T-helper 2 cell treated with Interferon-gamma antibody and Interleukin-4, amounts not matched to agents 5 μg/mL and 100 μg/mL, for 36 hours (primary cell): ENCODE measurements around the gene CTDSPL.

Source experiments
- DNase-seq: peaks from one replicate; pipeline ENCODE4 v3.0.0; 2021; ENCODE audit warnings: low spot score
- H3K27ac Mint-ChIP-seq: one replicate; pipeline ENCODE4 v1.8.0; 2021; ENCODE audit warnings: mild to moderate bottlenecking, mixed read lengths
- H3K27me3 Mint-ChIP-seq: one replicate; pipeline ENCODE4 v1.8.0; 2021; ENCODE audit warnings: low read depth, mixed read lengths
- H3K36me3 Mint-ChIP-seq: one replicate; pipeline ENCODE4 v1.8.0; 2021; ENCODE audit warnings: low read depth, mixed read lengths
- H3K4me1 Mint-ChIP-seq: one replicate; pipeline ENCODE4 v1.8.0; 2021; ENCODE audit warnings: low read depth, mixed read lengths
- H3K4me3 Mint-ChIP-seq: one replicate; pipeline ENCODE4 v1.8.0; 2022; ENCODE audit warnings: mild to moderate bottlenecking, moderate library complexity, mixed read lengths
- H3K9me3 Mint-ChIP-seq: one replicate; pipeline ENCODE4 v1.8.0; 2021; ENCODE audit warnings: mixed read lengths

The CTDSPL gene

DNA sequence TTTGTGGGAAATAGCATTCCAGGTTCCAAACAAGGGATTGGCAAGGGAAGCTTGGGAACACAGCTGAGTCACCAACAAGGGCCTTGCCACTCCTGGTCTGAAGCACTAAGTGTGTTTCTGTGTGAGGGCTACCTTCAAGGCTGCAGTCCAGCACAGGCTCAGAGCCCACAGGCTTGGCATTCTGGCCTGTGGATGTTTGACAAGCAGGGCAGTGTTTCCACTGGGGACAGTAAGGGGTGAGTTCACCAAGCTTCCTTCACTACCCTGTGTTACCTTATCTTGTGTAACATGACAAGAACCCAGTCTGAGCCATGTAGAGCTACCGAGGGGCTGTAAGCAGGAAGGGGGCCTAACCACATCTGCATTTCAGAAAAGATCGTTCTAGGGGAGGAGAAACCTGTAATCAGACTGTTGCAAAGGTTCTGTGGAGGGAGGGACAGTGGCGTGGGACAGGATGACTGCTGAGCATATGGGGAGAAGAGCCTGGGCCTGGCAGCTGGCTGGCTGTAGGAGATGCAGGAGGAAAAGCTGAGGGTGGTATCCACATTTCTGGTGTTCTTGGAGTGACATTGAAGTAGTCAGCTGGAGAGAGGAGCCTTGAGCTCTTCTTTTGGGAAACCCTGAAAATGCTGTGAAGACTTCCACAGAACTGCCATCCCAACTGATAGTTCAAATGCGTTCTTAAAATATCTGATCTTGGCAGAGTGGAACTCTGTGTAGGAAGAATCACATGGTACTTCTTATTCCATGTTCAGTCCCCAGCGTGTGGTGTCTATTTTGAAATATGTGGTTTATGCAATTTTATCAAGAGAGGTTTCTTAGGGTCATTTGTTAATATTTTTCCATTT, 61.3 kb downstream of the CTDSPL start:
- Mint-ChIP-seq H3K9me3 (no peaks in the 10 kb centered on the region), H3K36me3 (no peaks in the 10 kb centered on the region), H3K27ac (no peak overlapping the region), H3K4me3 (no peak overlapping the region), H3K4me1 (peaks cover 4% of the 10 kb centered on the region), H3K27me3 (no peaks in the 10 kb centered on the region)
- no peak for DNase-seq

DNA sequence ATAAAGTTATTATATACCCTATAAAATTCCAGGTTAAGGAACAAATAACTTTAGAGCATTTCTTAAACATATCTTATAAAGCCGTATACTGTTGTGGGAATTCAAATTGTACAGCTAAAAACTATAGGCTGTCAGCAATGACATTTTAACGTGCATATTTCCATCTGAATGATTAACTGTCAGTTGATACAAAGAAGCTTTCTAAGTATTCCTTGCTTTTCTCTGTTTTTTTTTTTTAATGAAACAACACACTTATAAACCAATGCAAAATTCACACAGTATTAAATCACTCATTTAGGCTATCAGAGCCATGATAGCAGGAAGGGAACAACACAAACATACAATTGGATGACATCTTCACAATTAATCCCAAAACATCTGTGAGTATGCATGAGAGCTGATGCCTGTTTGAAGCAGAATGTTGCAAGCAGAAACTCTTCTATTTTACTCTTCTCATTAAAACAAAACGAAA, 61.9 kb downstream of the CTDSPL start:
- Mint-ChIP-seq H3K27ac (no peak overlapping the region), H3K27me3 (no peaks in the 10 kb centered on the region), H3K4me1 (peaks cover 4% of the 10 kb centered on the region), H3K4me3 (no peak overlapping the region), H3K9me3 (peaks cover 2% of the 10 kb centered on the region), H3K36me3 (no peaks in the 10 kb centered on the region)
- no peak for DNase-seq

GRCh38 chr3:37924453-37924852, 62.8 kb downstream of the CTDSPL start:
- Mint-ChIP-seq H3K36me3 (peaks cover 2% of the 10 kb centered on the region), H3K27ac (no peak overlapping the region), H3K27me3 (no peaks in the 10 kb centered on the region), H3K4me3 (no peak overlapping the region), H3K4me1 (peaks cover 6% of the 10 kb centered on the region), H3K9me3 (peaks cover 8% of the 10 kb centered on the region)
- no peak for DNase-seq

GRCh38 chr3:37925157-37925556, 63.5 kb downstream of the CTDSPL start:
- Mint-ChIP-seq H3K27me3 (no peaks in the 10 kb centered on the region), H3K27ac (no peak overlapping the region), H3K4me3 (no peak overlapping the region), H3K4me1 (peaks cover 6% of the 10 kb centered on the region), H3K36me3 (peaks cover 2% of the 10 kb centered on the region), H3K9me3 (peaks cover 10% of the 10 kb centered on the region)
- no peak for DNase-seq

GRCh38 chr3:37926611-37927010, 64.9 kb downstream of the CTDSPL start:
- Mint-ChIP-seq H3K27me3 (no peaks in the 10 kb centered on the region), H3K4me1 (peaks cover 6% of the 10 kb centered on the region), H3K27ac (no peak overlapping the region), H3K9me3 (peaks cover 10% of the 10 kb centered on the region), H3K36me3 (peaks cover 2% of the 10 kb centered on the region), H3K4me3 (no peak overlapping the region)
- no peak for DNase-seq

DNA sequence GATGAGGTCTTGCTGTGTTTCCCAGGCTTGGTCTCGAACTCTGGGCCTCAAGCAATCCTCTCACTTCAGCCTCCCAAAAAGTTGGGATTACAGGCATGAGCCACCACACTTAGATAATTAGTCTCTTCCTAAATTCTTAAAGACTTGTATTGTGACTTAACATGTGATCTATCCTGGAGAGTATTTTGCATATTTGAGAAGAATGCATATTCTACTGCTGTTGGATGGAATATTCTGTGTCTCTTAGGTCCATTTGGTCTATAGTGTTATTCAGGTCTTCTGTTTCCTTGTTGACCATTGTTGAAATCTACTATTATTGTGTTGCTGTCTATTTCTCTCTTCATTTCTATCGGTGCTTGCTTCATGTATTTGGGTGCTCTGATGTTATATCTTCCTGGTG, 68.8 kb downstream of the CTDSPL start:
- Mint-ChIP-seq H3K4me3 (no peak overlapping the region), H3K36me3 (peaks cover 2% of the 10 kb centered on the region), H3K27me3 (no peaks in the 10 kb centered on the region), H3K4me1 (peaks cover 2% of the 10 kb centered on the region), H3K27ac (no peak overlapping the region), H3K9me3 (peaks cover 10% of the 10 kb centered on the region)
- DNase-seq: no peak

DNA sequence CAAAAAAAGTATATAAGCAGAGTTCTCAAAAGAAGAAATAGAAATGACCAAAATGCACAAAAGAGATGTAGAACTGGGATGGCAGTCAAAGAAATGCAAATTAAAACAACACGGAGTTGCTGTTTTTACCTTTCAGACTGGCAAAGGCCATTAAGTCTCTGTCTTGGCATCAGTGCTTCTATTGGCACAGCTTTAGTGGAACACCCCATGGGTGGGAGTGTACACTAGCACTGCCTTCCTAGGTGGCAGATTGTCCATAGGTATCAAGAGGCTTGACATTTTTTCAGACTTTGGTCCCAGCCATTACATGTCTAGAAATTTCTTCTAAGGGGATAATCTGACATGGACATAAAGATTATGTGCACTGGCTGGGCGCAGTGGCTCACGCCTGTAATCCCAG, 70.8 kb downstream of the CTDSPL start:
- Mint-ChIP-seq H3K36me3 (peaks cover 2% of the 10 kb centered on the region), H3K27me3 (no peaks in the 10 kb centered on the region), H3K4me1 (peaks cover 2% of the 10 kb centered on the region), H3K27ac (no peak overlapping the region), H3K9me3 (peaks cover 10% of the 10 kb centered on the region), H3K4me3 (no peak overlapping the region)
- DNase-seq: no peak

- no peaks in the 10 kb centered on the region for H3K36me3 Mint-ChIP-seq
- H3K27me3 Mint-ChIP-seq: peaks cover 3% of the 10 kb centered on the region
- H3K4me3 Mint-ChIP-seq: no peak overlapping the region
- H3K9me3 Mint-ChIP-seq: no peaks in the 10 kb centered on the region
- DNase-seq: no peak
- H3K4me1 Mint-ChIP-seq: no peaks in the 10 kb centered on the region
- no peak overlapping the region for H3K27ac Mint-ChIP-seq
These were observed 73.1 kb downstream of the CTDSPL start for GRCh38 chr3:37934631-37935289.

DNA sequence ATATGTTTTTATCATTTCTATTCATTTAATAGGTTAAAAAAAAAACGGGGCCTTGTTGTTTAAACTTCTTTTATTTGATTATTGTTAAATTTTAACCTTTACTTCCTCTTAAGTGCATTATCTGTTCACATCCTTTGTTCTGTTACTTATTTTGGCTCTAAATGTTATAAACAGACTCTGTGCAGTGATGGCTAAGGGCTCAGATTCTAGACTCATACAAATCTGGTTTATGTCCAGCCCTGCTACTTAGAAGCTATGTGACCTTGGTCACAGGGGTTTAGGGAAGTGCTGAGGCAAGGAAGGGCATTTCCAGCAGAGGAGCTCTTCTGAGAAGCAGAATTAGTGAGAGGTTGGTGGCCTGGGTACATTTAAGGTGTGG, 73.6 kb downstream of the CTDSPL start:
- no peak for DNase-seq
- Mint-ChIP-seq H3K27ac (no peak overlapping the region), H3K4me1 (no peaks in the 10 kb centered on the region), H3K4me3 (no peak overlapping the region), H3K9me3 (no peaks in the 10 kb centered on the region), H3K36me3 (no peaks in the 10 kb centered on the region), H3K27me3 (peaks cover 3% of the 10 kb centered on the region)

DNA sequence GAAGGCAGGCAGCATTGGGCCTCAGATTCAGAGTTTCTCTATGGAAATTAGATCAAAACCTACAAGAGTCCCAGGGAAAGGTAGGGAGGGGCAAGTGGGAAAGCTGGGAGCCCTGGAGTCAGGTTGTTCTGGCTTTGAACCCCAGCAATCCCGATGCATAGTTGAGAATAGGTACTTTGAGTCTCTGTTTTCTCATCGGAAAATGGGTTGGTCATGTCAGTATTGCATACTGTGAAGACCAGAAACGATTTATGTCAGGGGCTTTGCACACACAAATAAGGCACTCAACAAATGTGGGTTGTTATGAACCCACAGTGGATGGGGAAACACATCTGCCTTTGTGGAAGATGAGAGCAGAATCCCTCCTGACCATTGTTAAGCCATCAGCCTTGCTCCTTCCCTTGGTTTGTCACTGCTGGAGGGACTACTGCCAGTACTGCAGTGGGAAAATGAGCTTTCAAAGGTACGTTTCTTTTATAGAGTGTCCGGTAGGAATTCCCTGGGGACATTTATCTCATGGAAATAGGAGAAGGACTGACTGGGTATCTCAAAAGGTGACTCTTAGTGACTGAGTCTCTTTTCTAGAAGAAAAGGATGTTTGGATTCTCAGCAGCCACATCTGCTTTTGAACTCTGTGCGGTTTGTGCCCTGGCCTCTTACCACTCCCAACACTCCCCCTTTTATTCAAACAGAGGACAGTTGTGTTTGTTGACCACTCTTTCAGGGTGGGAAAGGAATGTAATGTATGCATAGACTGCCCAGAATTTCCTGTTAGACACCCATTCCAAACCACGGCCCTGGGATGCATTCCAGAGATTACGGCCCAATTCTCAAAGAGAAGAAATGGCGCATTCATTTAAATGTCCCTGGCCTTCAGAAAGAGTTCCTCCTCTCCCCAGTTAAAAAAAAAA, 74.3 kb downstream of the CTDSPL start:
- H3K4me1 Mint-ChIP-seq: no peaks in the 10 kb centered on the region
- no peak overlapping the region for H3K4me3 Mint-ChIP-seq
- DNase-seq: no peak
- H3K36me3 Mint-ChIP-seq: no peaks in the 10 kb centered on the region
- H3K27me3 Mint-ChIP-seq: peaks cover 3% of the 10 kb centered on the region
- no peaks in the 10 kb centered on the region for H3K9me3 Mint-ChIP-seq
- H3K27ac Mint-ChIP-seq: no peak overlapping the region

DNA sequence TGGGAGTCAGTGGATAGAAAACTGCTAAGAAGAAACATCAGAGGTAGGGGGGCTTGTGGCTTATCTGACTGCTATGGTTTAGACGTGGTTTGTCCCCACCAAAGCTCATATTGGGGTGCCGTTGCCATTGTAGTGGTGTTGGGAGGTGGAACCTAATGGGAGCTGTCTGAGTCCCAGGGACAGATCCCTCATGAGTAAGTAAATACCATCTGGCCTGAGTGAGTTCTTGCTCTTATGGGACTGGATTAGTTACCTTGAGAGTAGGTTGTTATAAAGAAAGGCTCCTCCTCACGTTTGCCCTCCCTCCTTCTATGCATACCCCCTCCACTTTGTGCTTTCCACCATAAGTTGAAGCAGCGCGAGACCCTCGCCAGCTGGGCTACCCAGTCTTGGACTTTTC, 75.5 kb downstream of the CTDSPL start:
- Mint-ChIP-seq H3K36me3 (no peaks in the 10 kb centered on the region), H3K4me3 (no peak overlapping the region), H3K4me1 (no peaks in the 10 kb centered on the region), H3K27ac (no peak overlapping the region), H3K9me3 (no peaks in the 10 kb centered on the region), H3K27me3 (peaks cover 3% of the 10 kb centered on the region)
- no peak for DNase-seq

GRCh38 chr3:37938011-37938410, 76.3 kb downstream of the CTDSPL start:
- H3K4me1 Mint-ChIP-seq: no peaks in the 10 kb centered on the region
- no peaks in the 10 kb centered on the region for H3K9me3 Mint-ChIP-seq
- peaks cover 3% of the 10 kb centered on the region for H3K27me3 Mint-ChIP-seq
- H3K4me3 Mint-ChIP-seq: no peak overlapping the region
- no peak overlapping the region for H3K27ac Mint-ChIP-seq
- DNase-seq: no peak
- H3K36me3 Mint-ChIP-seq: no peaks in the 10 kb centered on the region

DNA sequence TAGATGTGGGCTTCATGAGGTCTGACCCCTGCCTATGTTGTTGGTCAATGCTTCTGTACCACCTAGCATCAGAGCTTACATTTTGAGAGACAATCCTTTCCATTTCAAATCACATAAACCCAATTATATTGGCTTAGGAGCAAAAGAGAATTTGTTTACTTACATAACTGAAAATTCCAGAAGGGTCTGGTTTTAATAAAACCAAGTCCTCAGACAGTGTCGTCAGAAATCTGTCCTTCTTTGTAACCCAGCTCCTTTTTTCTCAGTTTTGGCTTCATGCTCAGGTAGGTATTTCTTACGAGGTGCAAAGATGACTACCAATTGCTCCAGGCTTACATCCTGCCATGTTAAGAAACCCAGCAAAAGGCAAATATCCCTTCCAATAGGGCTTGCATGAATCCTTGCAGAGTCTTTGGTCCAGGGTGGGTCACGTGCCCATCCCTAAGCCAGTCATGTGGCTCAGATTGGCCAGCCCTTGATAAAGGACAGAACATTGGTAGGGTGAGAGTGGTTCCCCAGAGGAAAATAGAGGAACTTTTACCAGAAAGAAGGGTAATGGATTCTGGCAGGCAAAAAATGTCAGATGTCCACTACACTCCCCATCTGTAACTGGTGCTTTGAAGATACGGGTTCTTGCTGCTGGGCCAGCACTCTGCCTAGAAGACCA, 78.7 kb downstream of the CTDSPL start:
- Mint-ChIP-seq H3K9me3 (no peaks in the 10 kb centered on the region), H3K4me1 (peaks cover 2% of the 10 kb centered on the region), H3K4me3 (no peak overlapping the region), H3K27me3 (peaks cover 3% of the 10 kb centered on the region), H3K36me3 (no peaks in the 10 kb centered on the region), H3K27ac (no peak overlapping the region)
- DNase-seq: no peak
